Endothelial cell of umbilical vein (primary cell): ENCODE results near the gene FGD3.

Experiments
- CTCF ChIP-seq, 2 donors: IDR thresholded peaks; 1 replicate in 1 of 2; 2 replicates in 1 of 2; pipeline ENCODE4 v1.5.1; 2011; ENCODE audit warnings: low read length in 2 of 2, mild to moderate bottlenecking in 2 of 2, moderate library complexity in 2 of 2, control low read depth in 1 of 2, inconsistent platforms in 1 of 2, low read depth in 1 of 2; ENCODE audit not compliant: insufficient read depth in 1 of 2; ENCODE audit errors: extremely low read depth in 1 of 2
- EZH2 ChIP-seq: IDR thresholded peaks from 2 replicates; pipeline ENCODE4 v1.6.1; 2012; ENCODE audit warnings: borderline replicate concordance, low read depth, mild to moderate bottlenecking, moderate library complexity, low read length, inconsistent platforms; ENCODE audit not compliant: severe bottlenecking
- POLR2A ChIP-seq: IDR thresholded peaks from 2 replicates; pipeline ENCODE4 v1.6.1; 2012; ENCODE audit warnings: low read depth, mild to moderate bottlenecking, control low read depth, low read length
- POLR2AphosphoS5 ChIP-seq: IDR thresholded peaks from 2 replicates; pipeline ENCODE4 v1.6.1; 2012; ENCODE audit warnings: low read depth, mild to moderate bottlenecking, control low read depth, low read length, moderate library complexity; ENCODE audit not compliant: insufficient read depth

- TF ChIP-seq EZH2 = no peak
- TF ChIP-seq CTCF (IDR thresholded peaks at IDR 0.05; ENCODE audit: extremely low read depth in 1 of 2, insufficient read depth in 1 of 2, low read depth in 1 of 2, low read length in 2 of 2) = no peak
- no peak for TF ChIP-seq POLR2AphosphoS5
- no peak for TF ChIP-seq POLR2A
Measured at GRCh38 chr9:93020771-93021670, 73.7 kb downstream of the FGD3 start.
